CD14-positive monocyte (primary cell): Measurements from ENCODE around the gene TAC4. TPM values are rescaled to one million over a fixed set of nuclear protein-coding genes. Genes with fewer than 3 reads are reported as not detected.

Experiments used
- DNase-seq, 3 donors: peaks; one replicate each; pipeline ENCODE4 v3.0.0-alpha.2; 2011 to 2022
- H2AFZ ChIP-seq: 2 replicates; pipeline ENCODE4 v1.6.0; 2012; ENCODE audit warnings: mild to moderate bottlenecking, low read depth, low read length, inconsistent platforms; ENCODE audit not compliant: insufficient read depth, poor library complexity, severe bottlenecking
- H3K27ac ChIP-seq, 2 donors: 1 replicate in 1 of 2; 2 replicates in 1 of 2; pipeline ENCODE4 v1.5.1; 2012 to 2013; ENCODE audit warnings: low read length in 2 of 2, control low read depth in 1 of 2, inconsistent platforms in 1 of 2, low read depth in 1 of 2, mild to moderate bottlenecking in 1 of 2
- H3K27me3 ChIP-seq, 2 donors: one replicate each; pipeline versions ENCODE4 v1.6.0 to v1.6.1; 2011 to 2013; ENCODE audit warnings: low read length in 2 of 2; ENCODE audit not compliant: control insufficient read depth in 2 of 2, insufficient read depth in 2 of 2
- H3K36me3 ChIP-seq, 2 donors: replicated peaks in 1 of 2; 1 replicate in 1 of 2; 2 replicates in 1 of 2; pipeline versions ENCODE4 v1.5.1 to v1.6.1; 2012 to 2013; ENCODE audit warnings: low read length in 2 of 2, control low read depth in 1 of 2, inconsistent platforms in 1 of 2, mild to moderate bottlenecking in 1 of 2; ENCODE audit not compliant: insufficient read depth in 2 of 2, control insufficient read depth in 1 of 2
- H3K4me1 ChIP-seq, 2 donors: 1 replicate in 1 of 2; 2 replicates in 1 of 2; pipeline versions ENCODE4 v1.5.1 to v1.6.1; 2012 to 2013; ENCODE audit warnings: low read length in 2 of 2, control low read depth in 1 of 2, inconsistent platforms in 1 of 2, mild to moderate bottlenecking in 1 of 2, moderate library complexity in 1 of 2; ENCODE audit not compliant: insufficient read depth in 2 of 2, control insufficient read depth in 1 of 2
- H3K4me2 ChIP-seq: replicated peaks from 2 replicates; pipeline ENCODE3; 2012; ENCODE audit warnings: low read length, moderate library complexity, mild to moderate bottlenecking; ENCODE audit not compliant: poor library complexity, severe bottlenecking; ENCODE audit errors: extremely low read depth
- H3K4me3 ChIP-seq, 3 experiments: fragments of 200-600 bp in 1 of 3; sonication (generic) in 1 of 3; replicated peaks in 1 of 3; 1 replicate in 2 of 3; 2 replicates in 1 of 3; pipeline ENCODE4 v1.5.1; 2011 to 2013; ENCODE audit warnings: low read length in 3 of 3, mild to moderate bottlenecking in 3 of 3, control low read depth in 2 of 3, low read depth in 2 of 3, inconsistent platforms in 1 of 3, moderate library complexity in 1 of 3
- H3K79me2 ChIP-seq: 2 replicates; pipeline ENCODE4 v1.6.0; 2012; ENCODE audit warnings: mild to moderate bottlenecking, control low read depth, inconsistent platforms, low read length, moderate library complexity; ENCODE audit not compliant: insufficient read depth
- H3K9ac ChIP-seq: 2 replicates; pipeline ENCODE4 v1.6.0; 2017; ENCODE audit warnings: low read length, mild to moderate bottlenecking; ENCODE audit not compliant: insufficient read depth, poor library complexity, severe bottlenecking
- H3K9me3 ChIP-seq, 2 donors: replicated peaks in 1 of 2; 1 replicate in 1 of 2; 2 replicates in 1 of 2; pipeline versions ENCODE4 v1.5.1 to v1.6.1; 2012 to 2013; ENCODE audit warnings: low read length in 2 of 2, control low read depth in 1 of 2; ENCODE audit not compliant: control insufficient read depth in 1 of 2, insufficient read depth in 1 of 2
- H4K20me1 ChIP-seq: 2 replicates; pipeline ENCODE4 v1.6.0; 2012; ENCODE audit warnings: mild to moderate bottlenecking, low read length, control low read depth, moderate library complexity; ENCODE audit not compliant: insufficient read depth
- H3K27ac Mint-ChIP-seq, 7 donors: one replicate each; pipeline ENCODE4 v1.8.0; 2020; ENCODE audit warnings: mild to moderate bottlenecking in 7 of 7, mixed read lengths in 7 of 7, moderate library complexity in 6 of 7, inconsistent platforms in 2 of 7
- H3K27me3 Mint-ChIP-seq, 3 donors: one replicate each; pipeline ENCODE4 v1.8.0; 2021 to 2022; ENCODE audit warnings: low read depth in 3 of 3, mild to moderate bottlenecking in 3 of 3, mixed read lengths in 3 of 3, moderate library complexity in 3 of 3, inconsistent platforms in 1 of 3
- H3K36me3 Mint-ChIP-seq, 2 donors: one replicate each; pipeline ENCODE4 v1.8.0; 2020; ENCODE audit warnings: mixed read lengths in 2 of 2, inconsistent platforms in 1 of 2, mild to moderate bottlenecking in 1 of 2
- H3K4me1 Mint-ChIP-seq: one replicate; pipeline ENCODE4 v1.8.0; 2020; ENCODE audit warnings: mild to moderate bottlenecking, mixed read lengths
- H3K4me3 Mint-ChIP-seq, 2 donors: one replicate each; pipeline ENCODE4 v1.8.0; 2020; ENCODE audit warnings: mild to moderate bottlenecking in 2 of 2, mixed read lengths in 2 of 2, moderate library complexity in 1 of 2
- H3K9me3 Mint-ChIP-seq, 7 donors: one replicate each; pipeline ENCODE4 v1.8.0; 2020 to 2022; ENCODE audit warnings: mixed read lengths in 7 of 7, mild to moderate bottlenecking in 6 of 7, moderate library complexity in 6 of 7, inconsistent platforms in 2 of 7
- CTCF ChIP-seq: fragments of 200-600 bp; IDR thresholded peaks from one replicate; pipeline ENCODE4 v1.8.0; 2022; ENCODE audit warnings: antibody characterized with exemption, mild to moderate bottlenecking
- WGBS: methylation state at CpG from one replicate; pipeline ENCODE4 v1.1.5; 2013; ENCODE audit warnings: missing lambda C conversion rate; ENCODE audit not compliant: insufficient coverage; 5-methylcytosine and 5-hydroxymethylcytosine counted together
- intact Hi-C, 2 donors: fragments of 100-400 bp; cut with micrococcal nuclease; formaldehyde crosslinking; loops; one replicate each; pipeline versions ENCODE4 v1.15.0 to v1.15.1; 2023
- polyA plus RNA-seq, 3 donors: library from polyadenylated mRNA; depleted of rRNA in 1 of 3; unstranded in 2 of 3; stranded (reverse) in 1 of 3; fragments of 300-500 nt in 2 of 3; fragments of >200 nt in 1 of 3; fragmentation: Illumina TruSeq in 2 of 3; gene quantifications; 1 replicate in 2 of 3; 2 replicates in 1 of 3; pipeline ENCODE4 v1.2.3, GENCODE V29; 2012 to 2021

Gene TAC4
- polyA plus RNA-seq, 3 donors: not detected

- WGBS: 100% methylated on average over 3 of the region's 4 CpGs
- no peaks in the 10 kb centered on the region for H3K27me3 ChIP-seq
- no peak overlapping the region for H3K4me3 ChIP-seq
- DNase-seq: no peak
- no peak overlapping the region for H3K9ac ChIP-seq
- Mint-ChIP-seq H3K4me1 (peaks cover 5% of the 10 kb centered on the region), H3K27ac (peak overlapping the region in 1 of 7 donors; percentile 19), H3K36me3 (peaks cover 72 to 95% of the 10 kb centered on the region in 2 donors), H3K27me3 (no peaks in the 10 kb centered on the region), H3K4me3 (no peak overlapping the region), H3K9me3 (no peaks in the 10 kb centered on the region)
- H3K4me1 ChIP-seq: peaks cover 4 to 5% of the 10 kb centered on the region in 2 donors
- H2AFZ ChIP-seq: no peak overlapping the region
- no peaks in the 10 kb centered on the region for H3K9me3 ChIP-seq
- H3K79me2 ChIP-seq: peaks cover 27% of the 10 kb centered on the region
- no peak overlapping the region for H3K27ac ChIP-seq
- no peak for TF ChIP-seq CTCF
- H3K36me3 ChIP-seq: peaks cover 91 to 99% of the 10 kb centered on the region in 2 donors
- peaks cover 32% of the 10 kb centered on the region for H4K20me1 ChIP-seq
- H3K4me2 ChIP-seq: no peak overlapping the region
- intact Hi-C loops: no loop called here
Measured at GRCh38 chr17:49817993-49818392, 29.9 kb downstream of the TAC4 start.

- DNase-seq: no peak
- no peak overlapping the region for H3K4me3 ChIP-seq
- H3K27ac ChIP-seq: no peak overlapping the region
- H3K36me3 ChIP-seq: peaks cover 90 to 98% of the 10 kb centered on the region in 2 donors
- no peaks in the 10 kb centered on the region for H3K27me3 ChIP-seq
- H3K4me1 ChIP-seq: no peaks in the 10 kb centered on the region
- Mint-ChIP-seq H3K4me1 (no peaks in the 10 kb centered on the region), H3K27me3 (no peaks in the 10 kb centered on the region), H3K9me3 (no peaks in the 10 kb centered on the region), H3K27ac (peak overlapping the region in 2 of 7 donors; percentile 6 to 42), H3K4me3 (no peak overlapping the region), H3K36me3 (peaks cover 66 to 93% of the 10 kb centered on the region in 2 donors)
- no peak overlapping the region for H3K9ac ChIP-seq
- WGBS: 97% methylated on average over 9 of the region's 9 CpGs
- intact Hi-C loops: no loop called here
- H3K79me2 ChIP-seq: peaks cover 27% of the 10 kb centered on the region
- H2AFZ ChIP-seq: no peak overlapping the region
- TF ChIP-seq CTCF: no peak
- peaks cover 32% of the 10 kb centered on the region for H4K20me1 ChIP-seq
- H3K9me3 ChIP-seq: no peaks in the 10 kb centered on the region
- no peak overlapping the region for H3K4me2 ChIP-seq
Measured at GRCh38 chr17:49815761-49816281, 32.0 kb downstream of the TAC4 start.
